ENCODE data around the gene TMEM213. TPM values are rescaled to one million over a fixed set of nuclear protein-coding genes. Genes with fewer than 3 reads are reported as not detected.
A peak's percentile ranks its signal among the peaks of the same experiment; 100 is the strongest.

TMEM213 gene
- total and polyA plus RNA-seq, 9 of the 15 experiments (the other 6 are each of a cell fraction or from before 2014, with no cell fraction given), result not detected

DNA sequence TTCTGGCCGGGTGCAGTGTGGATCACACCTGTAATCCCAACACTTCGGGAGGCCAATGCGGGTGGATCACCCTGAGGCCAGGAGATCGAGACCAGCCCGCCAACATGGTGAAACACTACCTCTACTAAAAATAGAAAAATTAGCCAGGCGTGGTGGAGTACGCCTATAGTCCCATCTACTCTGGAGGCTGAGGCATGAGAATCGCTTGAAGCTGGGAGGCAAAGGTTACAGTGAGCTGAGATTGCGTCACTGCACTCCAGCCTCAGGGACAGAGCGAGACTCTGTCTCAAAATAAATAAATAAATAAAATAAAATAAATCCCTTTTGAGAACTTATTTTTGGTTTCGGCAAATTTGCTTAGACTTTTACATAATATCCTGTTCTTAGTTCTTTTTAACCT is 31.5 kb downstream of the TMEM213 start:
- H3K27ac ChIP-seq (ENCODE audit: extremely low read depth, low read depth, low read length), result no peak overlapping the region
- intact Hi-C loops (cut with micrococcal nuclease), result no loop called here
- CTCF ChIA-PET (ENCODE audit: low intra/inter-chr PET ratio), result no interaction called here
- H3K9ac ChIP-seq (ENCODE audit: insufficient read depth in 1 of 2, low read depth in 2 of 2, low read length in 2 of 2), result no peak overlapping the region
- no peaks in the 10 kb centered on the region for H3K79me2 ChIP-seq (ENCODE audit: control insufficient read depth, insufficient read depth, low read length)
- no peaks in the 10 kb centered on the region for H3K4me1 ChIP-seq (replicated peaks in 1 of 2; ENCODE audit: control insufficient read depth in 2 of 2, insufficient read depth in 2 of 2, low read length in 2 of 2)
- DNase-seq (ENCODE audit: extremely low read depth in 1 of 4, low spot score in 3 of 4) (no peak), ATAC-seq (no peak), FAIRE-seq (no peak)
- no peak overlapping the region for H2AFZ ChIP-seq (ENCODE audit: low read depth, low read length)
- no peak overlapping the region for H3K4me2 ChIP-seq (ENCODE audit: insufficient read depth, low read length)
- in situ Hi-C loops (cut with MboI), result no loop called here
- H3K36me3 ChIP-seq (ENCODE audit: control insufficient read depth, insufficient read depth, low read length), result no peaks in the 10 kb centered on the region
- BruUV-seq (replicated peaks), result no TSS peak
- H3K9me3 ChIP-seq (replicated peaks; ENCODE audit: control insufficient read depth, insufficient read depth, low read depth, low read length), result no peaks in the 10 kb centered on the region
- H3K4me3 ChIP-seq, result no peak overlapping the region
- WGBS (ENCODE audit: insufficient coverage, low coverage, missing lambda C conversion rate), result 1% methylated on average over 11 of the region's 11 CpGs
- peaks cover 46 to 53% of the 10 kb centered on the region in 2 experiments for H3K27me3 ChIP-seq (ENCODE audit: control insufficient read depth in 2 of 2, insufficient read depth in 2 of 2, low read length in 2 of 2)
- H3K9me1 ChIP-seq (ENCODE audit: control insufficient read depth, insufficient read depth, low read length), result no peaks in the 10 kb centered on the region
- no peaks in the 10 kb centered on the region; the same call in 1 of the 2 replicates for H4K20me1 ChIP-seq (replicated peaks; ENCODE audit: control insufficient read depth, insufficient read depth, low read length)
- POLR2A ChIA-PET, result interaction anchor here (0.6 to 1.7 kb wide), 5 partner anchors 8 to 1132 kb away, joined by 3 to 5 read pairs (median 3); no protein-coding TSS in a partner anchor
- TF ChIP-seq CEBPB (tag; IDR thresholded peaks at IDR 0.05) (peak; percentile 66), KLF13 (tag; IDR thresholded peaks at IDR 0.05; ENCODE audit: borderline replicate concordance, low read depth) (no peak), TEAD1 (CRISPR knock-in tag; IDR thresholded peaks at IDR 0.05) (no peak), ZNF217 (CRISPR knock-in tag; IDR thresholded peaks at IDR 0.05) (no peak), ETV5 (CRISPR knock-in tag; IDR thresholded peaks at IDR 0.05; ENCODE audit: low read depth) (no peak), RB1 (IDR thresholded peaks at IDR 0.05; ENCODE audit: low read depth) (no peak), CBX5 (IDR thresholded peaks at IDR 0.05; ENCODE audit: borderline replicate concordance, low read depth) (no peak), TGIF2 (CRISPR knock-in tag; IDR thresholded peaks at IDR 0.05) (no peak), RBM39 (optimal IDR thresholded peaks at IDR 0.05; ENCODE audit: low read depth, low read length) (no peak), NEUROD1 (IDR thresholded peaks at IDR 0.05; ENCODE audit: borderline replicate concordance, low read depth, low read length, partially characterized antibody) (no peak), LEF1 (IDR thresholded peaks at IDR 0.05) (no peak), ZNF41 (CRISPR knock-in tag; conservative IDR thresholded peaks at IDR 0.05) (no peak), ZNF57 (CRISPR knock-in tag; IDR thresholded peaks at IDR 0.05) (no peak), ZNF583 (CRISPR knock-in tag; IDR thresholded peaks at IDR 0.05) (no peak), NR3C1 (CRISPR knock-in tag; IDR thresholded peaks at IDR 0.05) (no peak), SETDB1 (IDR thresholded peaks at IDR 0.05; ENCODE audit: low read length) (no peak), ZNF408 (CRISPR knock-in tag; IDR thresholded peaks at IDR 0.05; ENCODE audit: low read depth) (no peak), ZBED1 (IDR thresholded peaks at IDR 0.05) (no peak), CEBPG (CRISPR knock-in tag; IDR thresholded peaks at IDR 0.05) (no peak), CEBPG (tag; conservative IDR thresholded peaks at IDR 0.05 in 1 of 2, IDR thresholded peaks at IDR 0.05 in 1 of 2) (peak; percentile 52 to 78; a peak in 3 of 4 replicates), RUNX1 (IDR thresholded peaks at IDR 0.05; ENCODE audit: low read depth) (no peak), SRSF7 (optimal IDR thresholded peaks at IDR 0.05; ENCODE audit: low read depth, low read length) (no peak)
- TF ChIP-seq, protein P1, sequence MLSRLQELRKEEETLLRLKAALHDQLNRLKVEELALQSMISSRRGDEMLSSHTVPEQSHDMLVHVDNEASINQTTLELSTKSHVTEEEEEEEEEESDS (CRISPR knock-in tag; IDR thresholded peaks at IDR 0.05), result no peak
- TF ChIP-seq, protein P2, sequence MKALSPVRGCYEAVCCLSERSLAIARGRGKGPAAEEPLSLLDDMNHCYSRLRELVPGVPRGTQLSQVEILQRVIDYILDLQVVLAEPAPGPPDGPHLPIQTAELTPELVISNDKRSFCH (CRISPR knock-in tag; IDR thresholded peaks at IDR 0.05), result no peak
- TF ChIP-seq, protein P2 (tag; IDR thresholded peaks at IDR 0.05), result no peak
- TF ChIP-seq, protein P3, sequence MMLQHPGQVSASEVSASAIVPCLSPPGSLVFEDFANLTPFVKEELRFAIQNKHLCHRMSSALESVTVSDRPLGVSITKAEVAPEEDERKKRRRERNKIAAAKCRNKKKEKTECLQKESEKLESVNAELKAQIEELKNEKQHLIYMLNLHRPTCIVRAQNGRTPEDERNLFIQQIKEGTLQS (IDR thresholded peaks at IDR 0.05), result peak; percentile 64
- TF ChIP-seq, protein P3 (CRISPR knock-in tag; conservative IDR thresholded peaks at IDR 0.05), result no peak
